Caki2 (cell line): ENCODE measurements around the gene GFAP. TPM values are rescaled to one million over a fixed set of nuclear protein-coding genes. Genes with fewer than 3 reads are reported as not detected.

Experiments used
- DNase-seq: peaks from one replicate; pipeline ENCODE4 v3.0.0-alpha.2; 2015; ENCODE audit warnings: low read depth
- in situ Hi-C: cut with HindIII; loops from 2 replicates; pipeline ENCODE4 v1.10.0; 2016; ENCODE audit warnings: low sequenced_read_pairs, low pct_unique_long_range_greater_than_20kb, mixed read lengths
- total RNA-seq: library from RNA; depleted of rRNA; stranded (reverse); fragments of >200 nt; shearing (Covaris generic); gene quantifications from 2 replicates; pipeline ENCODE4 v1.2.3, GENCODE V29; 2014; ENCODE audit warnings: low replicate concordance

The GFAP gene
- total RNA-seq, 1 experiment from 2014 or later: not detected

DNA sequence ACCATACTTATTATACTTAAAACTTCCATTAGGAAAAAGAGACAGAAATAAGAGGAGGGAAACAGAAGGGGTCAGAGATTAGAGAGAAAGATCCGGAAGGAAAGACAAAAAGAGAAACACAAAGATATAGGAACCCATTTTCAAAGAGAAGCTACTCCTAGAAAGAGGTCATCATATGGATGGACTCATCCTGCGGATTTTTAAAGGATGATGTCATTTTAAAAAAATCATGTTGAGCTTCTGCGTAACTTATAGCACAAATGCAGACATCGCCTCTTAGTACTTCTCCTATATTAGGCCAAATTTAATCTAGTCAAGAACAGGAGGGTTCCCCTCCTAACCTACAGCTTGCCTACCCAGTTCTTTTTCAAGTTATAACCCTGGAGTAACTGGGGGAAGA, 34.2 kb downstream of the GFAP start:
- in situ Hi-C loops: no loop called here
- no peak for DNase-seq

GRCh38 chr17:44880062-44880461, 35.2 kb downstream of the GFAP start:
- in situ Hi-C loops: no loop called here
- DNase-seq: no peak

GRCh38 chr17:44879376-44879775, 35.9 kb downstream of the GFAP start:
- in situ Hi-C loops: no loop called here
- no peak for DNase-seq

GRCh38 chr17:44878627-44879221, 36.6 kb downstream of the GFAP start:
- DNase-seq: peak; percentile 25
- in situ Hi-C loops: no loop called here

DNA sequence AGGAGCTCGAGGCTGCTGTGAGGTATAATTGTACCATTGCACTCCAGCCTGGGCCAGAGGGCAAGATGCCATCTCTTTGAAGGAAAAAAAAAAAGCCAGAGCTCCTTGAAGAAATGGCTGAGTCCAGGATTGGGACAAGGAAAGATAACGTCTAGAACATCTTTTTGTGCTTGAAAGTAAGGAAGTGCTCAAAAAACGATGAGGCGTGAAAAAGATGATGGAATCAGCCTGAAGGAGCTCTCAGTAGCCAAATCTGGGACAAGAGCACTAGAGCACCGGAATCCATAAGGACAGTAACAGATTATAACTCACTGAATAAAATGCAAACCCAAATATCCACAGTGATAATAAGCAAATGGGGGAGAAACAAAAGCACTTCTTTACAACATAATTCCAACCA, 38.2 kb downstream of the GFAP start:
- no peak for DNase-seq
- in situ Hi-C loops: no loop called here

GRCh38 chr17:44875761-44876160, 39.5 kb downstream of the GFAP start:
- in situ Hi-C loops: no loop called here
- DNase-seq: no peak

DNA sequence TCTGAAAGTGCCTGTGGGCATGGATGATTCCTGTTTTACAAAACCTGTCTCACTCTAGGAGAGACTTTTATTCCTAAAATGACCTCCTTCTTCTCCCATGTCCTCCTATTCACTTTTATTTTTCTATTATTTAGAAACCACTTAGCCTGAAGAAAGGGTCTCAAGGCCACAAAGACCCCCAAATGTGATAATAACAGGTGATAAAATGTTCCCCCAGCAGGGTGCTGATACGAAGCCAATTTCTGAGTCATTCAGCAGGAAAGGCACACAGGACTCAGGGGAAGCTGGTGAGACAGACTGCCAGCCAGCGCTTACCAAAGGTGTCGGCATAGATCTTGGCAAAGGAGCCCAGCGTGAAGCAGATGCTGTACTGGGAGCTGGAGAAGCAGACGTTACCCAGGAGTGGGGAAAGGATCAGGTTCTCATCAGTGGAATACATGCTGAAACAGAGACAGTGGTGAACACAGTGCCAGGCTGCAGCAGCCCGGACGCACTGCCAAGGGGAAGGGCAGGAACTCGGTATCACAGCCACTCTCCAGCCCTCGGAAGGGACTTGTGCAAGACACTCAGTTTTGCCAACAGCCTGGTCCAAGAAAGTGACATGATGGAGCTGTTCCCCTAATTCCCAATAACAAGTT, 43.0 kb downstream of the GFAP start:
- in situ Hi-C loops: no loop called here

GRCh38 chr17:44871556-44871955, 43.7 kb downstream of the GFAP start:
- in situ Hi-C loops: no loop called here

More for the DNA sequence above, 43.0 kb downstream of the GFAP start:
- DNase-seq: no peak

DNA sequence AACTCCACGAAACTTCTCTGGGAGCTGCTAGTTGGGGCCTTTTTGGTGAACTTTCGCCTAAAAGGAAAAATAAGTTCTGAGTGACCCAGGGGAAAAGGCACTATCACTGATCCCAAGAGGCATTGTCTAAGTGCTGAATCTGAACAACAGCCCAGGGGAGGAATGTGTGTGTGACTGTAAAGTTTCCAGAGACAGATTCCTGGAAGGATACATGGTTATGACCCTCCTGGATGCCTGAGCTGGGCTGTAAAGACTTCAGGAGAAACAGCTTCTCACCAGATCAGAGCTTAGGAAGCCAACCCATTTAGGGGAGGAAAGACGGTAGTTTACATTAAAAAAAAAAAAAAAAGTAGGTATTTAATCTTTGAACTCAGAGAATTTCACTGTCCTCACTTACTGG, 47.5 kb downstream of the GFAP start:
- in situ Hi-C loops: no loop called here
- no peak for DNase-seq

More at GRCh38 chr17:44871556-44871955, 43.7 kb downstream of the GFAP start:
- no peak for DNase-seq

DNA sequence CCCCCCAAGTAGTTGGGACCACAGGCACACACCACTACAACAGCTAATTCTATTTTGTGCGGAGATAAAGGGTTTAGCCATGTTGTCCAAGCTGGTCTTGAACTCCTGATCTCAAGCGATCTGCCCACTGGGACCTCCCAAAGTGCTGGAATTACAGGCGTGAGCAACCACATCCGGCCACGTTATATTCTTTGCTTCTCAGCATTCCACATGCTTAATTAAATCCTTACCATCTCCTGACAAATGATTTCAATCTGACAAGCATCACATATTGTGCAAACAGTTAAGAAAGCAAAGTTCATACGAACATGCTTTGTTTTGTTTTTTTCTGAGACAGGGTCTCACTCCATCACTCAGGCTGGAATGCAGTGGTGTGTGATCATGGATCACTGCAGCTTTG, 49.4 kb downstream of the GFAP start:
- in situ Hi-C loops: no loop called here

DNA sequence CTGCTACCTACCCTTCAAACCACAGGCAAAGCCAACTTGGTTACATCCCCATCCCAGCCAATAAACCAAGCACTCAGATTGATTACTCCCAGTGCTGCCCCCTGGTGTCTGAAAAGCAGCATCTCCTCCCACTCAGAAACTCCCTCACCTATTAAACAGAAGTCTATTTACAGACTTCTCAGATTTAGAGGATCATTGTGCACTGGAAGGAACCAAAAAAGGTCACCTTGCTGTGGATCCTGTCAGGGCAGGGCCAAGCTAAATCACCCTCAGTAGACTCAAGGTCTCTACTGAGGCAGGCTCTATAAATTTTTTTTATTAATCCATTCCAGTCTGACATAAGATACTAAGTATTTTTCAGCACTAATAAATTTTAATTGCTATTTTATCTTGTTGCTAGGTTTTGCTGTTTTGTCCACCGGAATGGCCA, 50.1 kb downstream of the GFAP start:
- DNase-seq: peak; percentile 45
- in situ Hi-C loops: no loop called here

More for the DNA sequence above, 49.4 kb downstream of the GFAP start:
- no peak for DNase-seq

GRCh38 chr17:44864831-44865230, 50.5 kb downstream of the GFAP start:
- DNase-seq: no peak
- in situ Hi-C loops: no loop called here

DNA sequence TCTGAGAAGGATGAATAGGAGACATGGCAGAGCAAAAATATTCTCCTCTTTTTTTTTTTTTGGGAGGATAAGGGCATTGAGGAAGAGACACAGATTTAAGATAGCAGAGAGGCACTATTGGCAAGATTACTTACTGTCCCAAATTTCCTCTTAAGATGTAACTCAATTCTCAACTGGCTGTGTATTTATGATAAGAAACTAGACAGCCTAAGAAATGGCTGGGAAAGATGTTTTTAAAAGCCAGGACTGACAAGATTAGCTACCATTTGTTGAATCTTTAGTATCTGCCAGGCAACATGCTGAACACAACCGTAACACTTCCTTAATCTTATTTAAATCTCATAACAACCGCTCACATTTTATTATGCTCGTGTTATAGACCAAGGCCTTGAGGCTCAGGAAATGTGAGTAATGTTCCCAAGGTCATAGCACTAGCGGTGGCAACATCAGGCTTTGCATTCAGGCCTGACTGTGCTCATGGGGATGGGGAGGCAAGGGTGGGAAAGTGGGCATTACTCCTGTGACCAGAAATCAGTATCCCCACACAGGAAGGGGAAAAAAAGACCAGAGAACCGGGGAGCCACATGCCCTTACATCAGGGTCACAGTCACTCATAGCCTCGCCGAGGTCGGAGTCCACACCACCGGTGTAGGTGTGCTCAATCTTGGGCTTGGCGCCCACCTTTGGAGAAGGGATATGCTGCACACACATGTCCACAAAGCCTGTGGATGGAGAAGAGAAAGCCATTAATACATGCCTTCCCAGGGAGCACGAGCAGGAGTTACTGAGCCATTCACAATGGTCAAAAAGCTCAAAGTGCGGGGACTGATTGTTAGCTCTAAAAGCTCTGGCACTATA, 52.0 kb downstream of the GFAP start:
- in situ Hi-C loops: no loop called here

GRCh38 chr17:44862278-44862914, 52.9 kb downstream of the GFAP start:
- no peak for DNase-seq
- in situ Hi-C loops: no loop called here

More for the DNA sequence above, 52.0 kb downstream of the GFAP start:
- DNase-seq: no peak

GRCh38 chr17:44859701-44860100, 55.6 kb downstream of the GFAP start:
- no peak for DNase-seq
- in situ Hi-C loops: no loop called here

GRCh38 chr17:44854192-44854591, 61.1 kb downstream of the GFAP start:
- in situ Hi-C loops: no loop called here
- DNase-seq: no peak
